Thymus (tissue), 11 donors: ENCODE results near the gene PPP2R5A. TPM values are rescaled to one million over a fixed set of nuclear protein-coding genes. Genes with fewer than 3 reads are reported as not detected.
"Not testable (repeated sequence)": the region's sequence is repeated elsewhere in the genome, so short reads cannot be mapped to it uniquely, and the experiment has no call there.

Source experiments
- DNase-seq, 9 donors: peaks; one replicate each; pipeline ENCODE4 v3.0.0-alpha.2; 2013; ENCODE audit warnings: low spot score in 9 of 9, low read depth in 6 of 9, missing footprints in 1 of 9
- H3K27ac ChIP-seq, 2 donors: one replicate each; pipeline ENCODE4 v1.5.1; 2013; ENCODE audit warnings: control low read depth in 1 of 2, low read depth in 1 of 2, low read length in 1 of 2, mild to moderate bottlenecking in 1 of 2, moderate library complexity in 1 of 2
- H3K27me3 ChIP-seq, 2 donors: one replicate each; pipeline ENCODE4 v1.5.1; 2013; ENCODE audit warnings: low read length in 1 of 2; ENCODE audit not compliant: control insufficient read depth in 2 of 2, insufficient read depth in 1 of 2
- H3K36me3 ChIP-seq, 2 donors: one replicate each; pipeline ENCODE4 v1.5.1; 2013; ENCODE audit warnings: low read length in 1 of 2, mild to moderate bottlenecking in 1 of 2, moderate library complexity in 1 of 2; ENCODE audit not compliant: control insufficient read depth in 2 of 2, insufficient read depth in 2 of 2
- H3K4me1 ChIP-seq, 2 donors: one replicate each; pipeline ENCODE4 v1.5.1; 2013; ENCODE audit warnings: low read length in 2 of 2; ENCODE audit not compliant: control insufficient read depth in 2 of 2, insufficient read depth in 2 of 2
- H3K4me3 ChIP-seq, 2 donors: one replicate each; pipeline ENCODE4 v1.5.1; 2013; ENCODE audit warnings: low read length in 2 of 2, control low read depth in 1 of 2, mild to moderate bottlenecking in 1 of 2
- H3K9me3 ChIP-seq, 2 donors: one replicate each; pipeline ENCODE4 v1.5.1; 2013; ENCODE audit warnings: low read length in 1 of 2, mild to moderate bottlenecking in 1 of 2; ENCODE audit not compliant: control insufficient read depth in 2 of 2, insufficient read depth in 1 of 2
- WGBS: extraction: QIAGEN DNeasy Blood & Tissue Kit; methylation state at CpG from one replicate; pipeline ENCODE4 v1.1.7; 2013; 5-methylcytosine and 5-hydroxymethylcytosine counted together
- polyA plus RNA-seq: library from polyadenylated mRNA; stranded (reverse); fragments of 200-250 nt; gene quantifications from one replicate; pipeline ENCODE4 v1.2.3, GENCODE V29; 2013
- total RNA-seq: library from RNA; stranded (reverse); fragments of 120-200 nt; gene quantifications from one replicate; pipeline ENCODE4 v1.2.4, GENCODE V29; 2013
- donor health status: healthy.

Gene PPP2R5A
- total and polyA plus RNA-seq, 2 donors = 39.9 to 49.7 TPM

GRCh38 chr1:212305342-212305741 lies 20.1 kb downstream of the PPP2R5A start:
- Histone ChIP-seq H3K27ac (no peak overlapping the region), H3K27me3 (no peaks in the 10 kb centered on the region), H3K36me3 (peaks cover 0 to 5% of the 10 kb centered on the region in 2 donors), H3K9me3 (no peaks in the 10 kb centered on the region), H3K4me1 (no peaks in the 10 kb centered on the region), H3K4me3 (no peak overlapping the region)
- no peak for DNase-seq

DNA sequence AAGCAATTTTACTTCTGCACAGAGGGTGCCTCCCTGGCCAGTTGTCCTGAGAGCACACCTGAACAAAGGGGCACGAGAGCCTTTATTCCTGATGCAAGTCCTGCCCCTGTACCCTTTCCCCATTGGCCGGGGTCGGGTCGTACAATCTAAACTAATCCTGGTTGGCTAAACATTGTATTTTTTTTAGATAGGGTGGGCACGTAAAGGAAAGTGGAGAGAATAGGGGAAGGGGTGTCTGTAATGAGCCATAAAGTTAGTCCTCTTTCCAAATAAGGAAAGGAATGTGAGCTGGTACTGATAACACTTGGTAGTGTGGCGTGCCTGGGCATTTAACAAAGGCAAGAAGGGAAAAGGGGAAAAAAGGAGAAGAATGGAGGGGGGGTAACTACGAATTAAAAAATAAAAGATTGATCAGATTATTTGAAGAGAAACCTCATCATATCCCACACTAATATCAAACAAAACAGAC lies 20.8 kb downstream of the PPP2R5A start:
- not testable (repeated sequence) for H3K4me3 ChIP-seq, DNase-seq, H3K36me3 ChIP-seq, H3K27me3 ChIP-seq, H3K4me1 ChIP-seq, H3K9me3 ChIP-seq, H3K27ac ChIP-seq
- 97% methylated on average over 7 of the region's 7 CpGs for WGBS

DNA sequence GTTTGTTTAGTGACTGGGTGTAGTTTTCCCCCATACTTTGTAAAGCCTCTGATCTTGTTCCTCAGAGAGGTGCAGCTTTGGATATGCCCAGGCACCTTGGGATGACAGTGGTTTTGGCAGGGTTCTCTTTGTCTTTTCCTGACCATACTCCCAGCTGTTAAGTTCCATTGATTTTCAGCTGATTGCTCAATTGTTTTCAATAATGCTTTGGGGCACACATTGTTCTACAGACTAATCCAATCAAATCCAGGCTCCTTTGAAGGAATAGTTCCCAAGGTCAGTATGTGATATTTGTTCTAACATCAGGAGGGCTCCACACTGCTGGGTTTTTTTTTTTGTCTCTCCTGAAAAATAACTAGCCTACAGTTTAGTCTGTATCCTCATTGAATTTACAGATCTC lies 24.8 kb downstream of the PPP2R5A start:
- Histone ChIP-seq H3K27me3 (no peaks in the 10 kb centered on the region), H3K9me3 (no peaks in the 10 kb centered on the region), H3K4me3 (no peak overlapping the region), H3K27ac (no peak overlapping the region), H3K36me3 (peaks cover 3 to 9% of the 10 kb centered on the region in 2 donors), H3K4me1 (no peaks in the 10 kb centered on the region)
- DNase-seq = no peak

DNA sequence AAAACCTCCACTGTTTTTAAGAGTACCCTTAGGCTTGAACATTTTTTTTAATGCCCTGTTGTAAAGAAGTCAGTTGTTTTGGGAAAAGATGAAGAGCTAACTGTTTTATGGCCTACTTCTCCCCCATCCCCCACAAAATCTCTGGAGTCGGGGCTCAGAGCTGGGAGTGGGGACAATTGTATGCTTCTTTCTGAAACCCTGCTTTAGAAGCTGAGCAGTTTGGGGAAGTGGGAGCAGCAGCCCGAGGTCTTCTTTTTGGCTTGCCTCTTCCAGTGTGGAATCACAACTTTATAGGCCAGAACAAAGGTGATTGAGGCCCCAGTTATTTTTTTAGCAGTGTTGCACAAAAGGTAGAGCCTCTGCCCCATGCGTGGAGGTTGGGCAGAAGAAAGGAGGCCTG lies 25.2 kb downstream of the PPP2R5A start:
- no peak for DNase-seq
- no peaks in the 10 kb centered on the region for H3K4me1 ChIP-seq
- no peak overlapping the region for H3K27ac ChIP-seq
- no peaks in the 10 kb centered on the region for H3K27me3 ChIP-seq
- no peak overlapping the region for H3K4me3 ChIP-seq
- H3K36me3 ChIP-seq = peaks cover 3 to 9% of the 10 kb centered on the region in 2 donors
- no peaks in the 10 kb centered on the region for H3K9me3 ChIP-seq
- WGBS = 94% methylated on average over 3 of the region's 3 CpGs

GRCh38 chr1:212311836-212312497 lies 26.8 kb downstream of the PPP2R5A start:
- peaks cover 3 to 9% of the 10 kb centered on the region in 2 donors for H3K36me3 ChIP-seq
- H3K27me3 ChIP-seq = no peaks in the 10 kb centered on the region
- no peaks in the 10 kb centered on the region for H3K4me1 ChIP-seq
- no peak overlapping the region for H3K27ac ChIP-seq
- no peak for DNase-seq
- H3K4me3 ChIP-seq = no peak overlapping the region
- WGBS = 99% methylated on average over 2 of the region's 2 CpGs
- no peaks in the 10 kb centered on the region for H3K9me3 ChIP-seq

GRCh38 chr1:212313616-212314015 lies 28.4 kb downstream of the PPP2R5A start:
- Histone ChIP-seq H3K36me3 (peaks cover 3 to 9% of the 10 kb centered on the region in 2 donors), H3K4me3 (no peak overlapping the region), H3K9me3 (no peaks in the 10 kb centered on the region), H3K27ac (no peak overlapping the region), H3K4me1 (no peaks in the 10 kb centered on the region), H3K27me3 (no peaks in the 10 kb centered on the region)
- DNase-seq = no peak
- 93% methylated on average over 2 of the region's 2 CpGs for WGBS

DNA sequence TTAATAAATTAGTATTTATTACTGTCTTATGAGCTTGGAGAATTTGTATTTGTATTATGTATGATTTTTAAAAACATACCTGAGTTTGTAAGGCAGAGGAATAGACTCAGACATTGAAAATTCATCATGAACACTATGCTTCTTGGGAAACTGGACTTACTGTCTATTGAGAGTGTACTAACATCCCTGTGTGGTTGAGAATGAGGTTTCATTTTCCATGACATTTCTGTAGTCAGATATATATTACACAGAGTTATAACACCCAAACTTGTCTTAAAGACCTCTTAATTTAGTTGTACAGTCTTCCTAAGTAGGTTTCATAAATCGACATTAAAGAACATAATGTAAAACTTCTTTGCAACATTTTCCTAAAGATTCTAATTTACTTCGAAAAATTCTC lies 30.0 kb downstream of the PPP2R5A start:
- over 99% methylated on average over 2 of the region's 2 CpGs for WGBS
- Histone ChIP-seq H3K9me3 (no peaks in the 10 kb centered on the region), H3K27ac (no peak overlapping the region), H3K4me1 (no peaks in the 10 kb centered on the region), H3K4me3 (no peak overlapping the region), H3K36me3 (peaks cover 3 to 4% of the 10 kb centered on the region in 2 donors), H3K27me3 (no peaks in the 10 kb centered on the region)
- no peak for DNase-seq

- no peak overlapping the region for H3K27ac ChIP-seq
- H3K36me3 ChIP-seq = peaks cover 0 to 3% of the 10 kb centered on the region in 2 donors
- no peaks in the 10 kb centered on the region for H3K4me1 ChIP-seq
- H3K9me3 ChIP-seq = no peaks in the 10 kb centered on the region
- no peaks in the 10 kb centered on the region for H3K27me3 ChIP-seq
- peak in 1 of 9 donors; percentile 12 for DNase-seq
- no peak overlapping the region for H3K4me3 ChIP-seq
Observed at GRCh38 chr1:212315907-212316306, 30.7 kb downstream of the PPP2R5A start.

DNA sequence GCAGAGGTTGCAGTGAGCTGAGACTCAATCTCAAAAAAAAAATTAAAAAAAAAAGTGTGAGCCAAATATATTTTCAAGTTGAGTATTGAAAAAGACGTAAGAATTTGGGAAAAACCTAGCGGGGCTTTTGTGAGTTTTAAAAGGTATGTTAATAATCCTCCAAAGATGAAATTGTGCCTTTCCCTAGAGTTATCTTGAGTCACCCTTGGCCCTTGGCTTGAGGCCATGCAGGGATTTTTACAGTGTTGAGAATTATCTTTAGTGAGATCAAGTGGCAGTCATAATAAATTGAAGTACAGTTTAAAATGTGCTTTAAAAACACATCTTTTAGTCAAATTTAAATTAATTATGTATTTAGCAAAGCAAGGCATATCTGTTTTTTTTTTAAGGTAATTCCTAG lies 32.7 kb downstream of the PPP2R5A start:
- DNase-seq = no peak
- Histone ChIP-seq H3K27me3 (no peaks in the 10 kb centered on the region), H3K36me3 (peaks cover 0 to 3% of the 10 kb centered on the region in 2 donors), H3K27ac (no peak overlapping the region), H3K4me1 (no peaks in the 10 kb centered on the region), H3K9me3 (no peaks in the 10 kb centered on the region), H3K4me3 (no peak overlapping the region)
- WGBS = over 99% methylated on average over 2 of the region's 2 CpGs
